HepG2 (cell line): Measurements from ENCODE around the gene ADGRD1. TPM values are rescaled to one million over a fixed set of nuclear protein-coding genes. Genes with fewer than 3 reads are reported as not detected.
A peak's percentile ranks its signal among the peaks of the same experiment; 100 is the strongest.

Experiments used
- ATAC-seq: fragments of 200-7000 bp; cut with Tn5 transposase; 3 replicates; pipeline ENCODE4 v1.9.1; 2020; ENCODE audit warnings: mild to moderate bottlenecking, moderate library complexity
- BruUV-seq: library from RNA; stranded (reverse); fragments of 400-500 nt; replicated peaks from 2 replicates; lab custom pipeline; 2021; lab: Mats Ljungman, UMichigan
- CTCF ChIA-PET: fragments of 300-600 bp; formaldehyde crosslinking; extraction: SDS; loops from one replicate; lab custom pipeline; 2021; ENCODE audit warnings: low total read pairs, inconsistent platforms, low intra/inter-chr PET ratio; lab: Yijun Ruan, JAX
- POLR2A ChIA-PET: fragments of 350-600 bp; sonication (Branson Sonifier 250); formaldehyde crosslinking; loops from one replicate; lab custom pipeline; 2020; ENCODE audit warnings: antibody characterized with exemption, inconsistent platforms; lab: Yijun Ruan, JAX
- DNase-seq: peaks from one replicate; pipeline ENCODE4 v3.0.0-alpha.2; 2015; ENCODE audit warnings: low spot score
- FAIRE-seq: peaks from 3 replicates; lab custom pipeline; 2011; peaks lifted over from hg19 to GRCh38; lab: Jason Lieb, UNC
- H2AFZ ChIP-seq: one replicate; pipeline ENCODE4 v1.6.1; 2011; ENCODE audit warnings: low read length, inconsistent platforms
- H3K27ac ChIP-seq: fragments of 300-600 bp; 3 replicates; pipeline ENCODE4 v1.8.0; 2011; ENCODE audit warnings: mixed run types, mild to moderate bottlenecking, mixed read lengths, low read length, inconsistent platforms; ENCODE audit not compliant: insufficient read depth; ENCODE audit errors: extremely low read length
- H3K27me3 ChIP-seq, 2 experiments: fragments of 200-600 bp in 1 of 2; 2 replicates in 1 of 2; 3 replicates in 1 of 2; pipeline versions ENCODE4 v1.6.0 to v1.8.0; 2011; ENCODE audit warnings: low read length in 2 of 2, mild to moderate bottlenecking in 2 of 2, moderate library complexity in 2 of 2, inconsistent platforms in 1 of 2; ENCODE audit not compliant: insufficient read depth in 2 of 2, control insufficient read depth in 1 of 2
- H3K36me3 ChIP-seq, 2 experiments: fragments of 200-600 bp in 1 of 2; replicated peaks in 1 of 2; 2 replicates in 1 of 2; 3 replicates in 1 of 2; pipeline versions ENCODE4 v1.5.1 to v1.8.0; 2011; ENCODE audit warnings: low read length in 2 of 2, inconsistent platforms in 1 of 2; ENCODE audit not compliant: insufficient read depth in 2 of 2, control insufficient read depth in 1 of 2
- H3K4me1 ChIP-seq: 2 replicates; pipeline ENCODE4 v1.5.1; 2012; ENCODE audit warnings: low read length, inconsistent platforms; ENCODE audit not compliant: insufficient read depth
- H3K4me2 ChIP-seq: 2 replicates; pipeline ENCODE4 v1.6.0; 2011; ENCODE audit warnings: low read depth, low read length, inconsistent platforms
- H3K4me3 ChIP-seq, 3 experiments: fragments of 200-600 bp in 1 of 3; sonication (generic), shearing (Covaris generic) in 1 of 3; replicated peaks in 1 of 3; 2 replicates each; pipeline ENCODE4 v1.5.1; 2011 to 2016; ENCODE audit warnings: low read length in 3 of 3, inconsistent platforms in 2 of 3, low read depth in 2 of 3, mild to moderate bottlenecking in 2 of 3, control low read depth in 1 of 3, mixed read lengths in 1 of 3; ENCODE audit not compliant: insufficient read depth in 1 of 3
- H3K79me2 ChIP-seq: one replicate; pipeline ENCODE4 v1.6.1; 2011; ENCODE audit warnings: low read length, inconsistent platforms; ENCODE audit not compliant: insufficient read depth
- H3K9ac ChIP-seq: 2 replicates; pipeline ENCODE4 v1.6.0; 2011; ENCODE audit warnings: mild to moderate bottlenecking, low read depth, low read length, inconsistent platforms; ENCODE audit not compliant: insufficient read depth
- H3K9me3 ChIP-seq: 2 replicates; pipeline ENCODE4 v1.5.1; 2012; ENCODE audit warnings: mild to moderate bottlenecking, low read length
- H4K20me1 ChIP-seq: 2 replicates; pipeline ENCODE4 v1.6.0; 2011; ENCODE audit warnings: inconsistent platforms, mild to moderate bottlenecking, low read length, moderate library complexity; ENCODE audit not compliant: insufficient read depth
- HNRNPUL1 ChIP-seq: fragments of 200-400 bp; formaldehyde crosslinking; IDR thresholded peaks from 2 replicates; pipeline ENCODE4 v1.6.1; 2017; ENCODE audit warnings: low read depth, mild to moderate bottlenecking, low read length, moderate library complexity
- KAT8 ChIP-seq: IDR thresholded peaks from 2 replicates; pipeline ENCODE4 v1.6.1; 2016; ENCODE audit warnings: missing genetic modification reagents, missing compliant biosample characterization
- ZKSCAN8 ChIP-seq: IDR thresholded peaks from 2 replicates; pipeline ENCODE4 v1.6.1; 2016; ENCODE audit warnings: borderline replicate concordance, missing genetic modification reagents, missing compliant biosample characterization
- ZMYM3 ChIP-seq: sonication (generic); formaldehyde crosslinking; IDR thresholded peaks from 2 replicates; pipeline ENCODE4 v1.5.1; 2020; ENCODE audit warnings: mild to moderate bottlenecking, missing genetic modification reagents
- ZNF230 ChIP-seq: sonication (generic); formaldehyde crosslinking; IDR thresholded peaks from 2 replicates; pipeline ENCODE4 v1.4.0; 2020; ENCODE audit warnings: mild to moderate bottlenecking, missing genetic modification reagents
- ZNF329 ChIP-seq: sonication (generic); formaldehyde crosslinking; IDR thresholded peaks from 2 replicates; pipeline ENCODE4 v1.9.0; 2021; ENCODE audit warnings: low read depth, mild to moderate bottlenecking, missing genetic modification reagents
- ZNF614 ChIP-seq: IDR thresholded peaks from 2 replicates; pipeline ENCODE4 v1.6.1; 2018; ENCODE audit warnings: missing biosample characterization, missing genetic modification reagents, inconsistent platforms, borderline replicate concordance
- WGBS: methylation state at CpG from one replicate; pipeline ENCODE4 v1.1.6; 2017; ENCODE audit warnings: low lambda C conversion rate; 5-methylcytosine and 5-hydroxymethylcytosine counted together
- in situ Hi-C: cut with HindIII; loops from 2 replicates; pipeline ENCODE4 v1.10.0; 2017; ENCODE audit warnings: low pct_unique_long_range_greater_than_20kb; ENCODE audit not compliant: extremely low pct_ligation_motif_present
- intact Hi-C: fragments of 100-400 bp; cut with micrococcal nuclease; formaldehyde crosslinking; loops from one replicate; pipeline ENCODE4 v1.10.0; 2022; ENCODE audit not compliant: unreplicated experiment
- polyA plus RNA-seq, 8 experiments: library from polyadenylated mRNA; depleted of rRNA in 3 of 8; stranded (reverse) in 7 of 8; unstranded in 1 of 8; fragments of >200 nt; fragmentation: Illumina TruSeq in 4 of 8; extraction: Trizol in 4 of 8; gene quantifications; 2 replicates each; pipeline versions ENCODE4 v1.2.1 to v1.2.3, GENCODE V29; 2011 to 2016; ENCODE audit warnings: low read depth in 4 of 8, missing spikeins in 1 of 8, mixed read lengths in 1 of 8; ENCODE audit not compliant: insufficient read depth in 1 of 8
- total RNA-seq, 5 experiments: library from RNA; depleted of rRNA; stranded (reverse); fragments of >200 nt; fragmentation: Illumina TruSeq; extraction: Trizol; gene quantifications; 2 replicates each; pipeline ENCODE4 v1.2.3, GENCODE V29; 2016; ENCODE audit warnings: low read depth in 1 of 5
- TF ChIP-seq, protein P1 (sequence below): sonication (generic); formaldehyde crosslinking; IDR thresholded peaks from 2 replicates; pipeline ENCODE4 v1.4.0; 2020; ENCODE audit warnings: missing genetic modification reagents

ADGRD1 gene
- total and polyA plus RNA-seq, 2 of the 13 experiments (the other 11 are each of a cell fraction or from before 2014, with no cell fraction given), result 0.46 to 12.4 TPM

DNA sequence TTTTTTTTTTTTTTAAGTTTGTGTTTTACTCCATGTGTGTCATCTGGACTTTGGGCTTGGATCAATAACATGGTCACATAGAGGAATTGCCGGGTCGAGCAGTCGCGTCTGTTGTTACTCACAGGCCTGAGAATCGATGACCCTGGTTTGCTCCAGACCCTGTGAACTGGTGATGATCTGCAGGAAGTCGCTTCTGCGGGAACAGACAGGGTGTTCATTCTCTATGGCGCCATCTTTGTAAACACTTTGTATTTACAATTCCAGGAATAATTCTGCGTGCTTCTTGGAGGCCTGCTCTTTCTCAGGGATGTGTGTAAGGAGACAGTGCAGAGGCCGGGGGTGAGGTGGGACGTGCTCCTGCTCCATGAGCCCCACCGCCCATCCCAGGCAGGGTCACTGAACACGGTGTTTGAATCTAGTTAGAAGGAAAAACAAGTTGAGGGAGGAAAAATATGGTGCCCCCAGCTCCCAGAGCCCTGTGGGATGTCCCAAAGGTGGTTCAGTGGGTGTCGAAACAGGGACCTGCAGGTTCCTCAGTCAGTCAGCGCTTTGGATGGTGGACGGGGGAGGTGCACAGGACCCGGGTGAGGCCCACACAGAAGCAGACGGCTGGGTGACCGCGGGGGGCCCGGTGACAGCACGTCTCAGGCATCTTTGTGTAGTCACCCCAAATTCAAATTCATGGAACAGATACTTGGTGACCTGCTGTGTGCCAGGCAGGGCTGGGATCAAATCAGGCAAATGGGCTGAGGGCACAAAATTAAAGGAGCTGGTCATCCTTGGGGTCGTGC, 58.8 kb downstream of the ADGRD1 start (continued):
- TF ChIP-seq, protein P1, sequence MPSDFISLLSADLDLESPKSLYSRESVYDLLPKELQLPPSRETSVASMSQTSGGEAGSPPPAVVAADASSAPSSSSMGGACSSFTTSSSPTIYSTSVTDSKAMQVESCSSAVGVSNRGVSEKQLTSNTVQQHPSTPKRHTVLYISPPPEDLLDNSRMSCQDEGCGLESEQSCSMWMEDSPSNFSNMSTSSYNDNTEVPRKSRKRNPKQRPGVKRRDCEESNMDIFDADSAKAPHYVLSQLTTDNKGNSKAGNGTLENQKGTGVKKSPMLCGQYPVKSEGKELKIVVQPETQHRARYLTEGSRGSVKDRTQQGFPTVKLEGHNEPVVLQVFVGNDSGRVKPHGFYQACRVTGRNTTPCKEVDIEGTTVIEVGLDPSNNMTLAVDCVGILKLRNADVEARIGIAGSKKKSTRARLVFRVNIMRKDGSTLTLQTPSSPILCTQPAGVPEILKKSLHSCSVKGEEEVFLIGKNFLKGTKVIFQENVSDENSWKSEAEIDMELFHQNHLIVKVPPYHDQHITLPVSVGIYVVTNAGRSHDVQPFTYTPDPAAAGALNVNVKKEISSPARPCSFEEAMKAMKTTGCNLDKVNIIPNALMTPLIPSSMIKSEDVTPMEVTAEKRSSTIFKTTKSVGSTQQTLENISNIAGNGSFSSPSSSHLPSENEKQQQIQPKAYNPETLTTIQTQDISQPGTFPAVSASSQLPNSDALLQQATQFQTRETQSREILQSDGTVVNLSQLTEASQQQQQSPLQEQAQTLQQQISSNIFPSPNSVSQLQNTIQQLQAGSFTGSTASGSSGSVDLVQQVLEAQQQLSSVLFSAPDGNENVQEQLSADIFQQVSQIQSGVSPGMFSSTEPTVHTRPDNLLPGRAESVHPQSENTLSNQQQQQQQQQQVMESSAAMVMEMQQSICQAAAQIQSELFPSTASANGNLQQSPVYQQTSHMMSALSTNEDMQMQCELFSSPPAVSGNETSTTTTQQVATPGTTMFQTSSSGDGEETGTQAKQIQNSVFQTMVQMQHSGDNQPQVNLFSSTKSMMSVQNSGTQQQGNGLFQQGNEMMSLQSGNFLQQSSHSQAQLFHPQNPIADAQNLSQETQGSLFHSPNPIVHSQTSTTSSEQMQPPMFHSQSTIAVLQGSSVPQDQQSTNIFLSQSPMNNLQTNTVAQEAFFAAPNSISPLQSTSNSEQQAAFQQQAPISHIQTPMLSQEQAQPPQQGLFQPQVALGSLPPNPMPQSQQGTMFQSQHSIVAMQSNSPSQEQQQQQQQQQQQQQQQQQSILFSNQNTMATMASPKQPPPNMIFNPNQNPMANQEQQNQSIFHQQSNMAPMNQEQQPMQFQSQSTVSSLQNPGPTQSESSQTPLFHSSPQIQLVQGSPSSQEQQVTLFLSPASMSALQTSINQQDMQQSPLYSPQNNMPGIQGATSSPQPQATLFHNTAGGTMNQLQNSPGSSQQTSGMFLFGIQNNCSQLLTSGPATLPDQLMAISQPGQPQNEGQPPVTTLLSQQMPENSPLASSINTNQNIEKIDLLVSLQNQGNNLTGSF (CRISPR knock-in tag), result no peak
- peak; percentile 72 for TF ChIP-seq ZNF614 (CRISPR knock-in tag)
- TF ChIP-seq KAT8 (CRISPR knock-in tag), result peak; percentile 84
- TF ChIP-seq ZKSCAN8 (CRISPR knock-in tag), result peak; percentile 71; the same call in 1 of the 2 replicates

- H3K79me2 ChIP-seq, result no peaks in the 10 kb centered on the region
- peaks cover 77% of the 10 kb centered on the region for H3K4me1 ChIP-seq
- in situ Hi-C loops, result no loop called here
- H3K27ac ChIP-seq, result peak overlapping the region; percentile 91
- no peaks in the 10 kb centered on the region for H3K27me3 ChIP-seq
- H2AFZ ChIP-seq, result no peak overlapping the region
- intact Hi-C loops, result loop anchor here (10.0 kb wide), 1 partner anchor 48 kb away; no protein-coding TSS in a partner anchor
- H3K9me3 ChIP-seq, result no peaks in the 10 kb centered on the region
- DNase-seq (no peak), FAIRE-seq (no peak), ATAC-seq (no peak)
- no TSS peak for BruUV-seq
- WGBS, result 99% methylated on average over 7 of the region's 7 CpGs
- H3K4me3 ChIP-seq, result peak overlapping the region in 1 of 3 experiments; percentile 20; a peak in 1 of 6 replicates
- POLR2A ChIA-PET, result interaction anchor here (1.5 to 1.6 kb wide), 2 partner anchors 30 to 142 kb away, joined by 3 to 10 read pairs; no protein-coding TSS in a partner anchor
- peak; percentile 54; the same call in 1 of the 2 replicates for TF ChIP-seq ZNF230 (CRISPR knock-in tag)
- TF ChIP-seq ZNF329 (CRISPR knock-in tag), result peak; percentile 100
- peak; percentile 67 for TF ChIP-seq ZMYM3 (CRISPR knock-in tag)
- TF ChIP-seq HNRNPUL1, result no peak
- CTCF ChIA-PET, result no interaction called here
- no peaks in the 10 kb centered on the region; a peak in 1 of 5 replicates for H3K36me3 ChIP-seq
- no peaks in the 10 kb centered on the region for H4K20me1 ChIP-seq
- peak overlapping the region; percentile 62 for H3K9ac ChIP-seq
- H3K4me2 ChIP-seq, result peak overlapping the region; percentile 48
These were observed 59.4 kb downstream of the ADGRD1 start for GRCh38 chr12:131013118-131013517.
